Cerebellar nuclear complex (tissue), 1 donor: ENCODE results near the gene POLR1B.
"Not testable (repeated sequence)": the region's sequence is repeated elsewhere in the genome, so short reads cannot be mapped to it uniquely, and the experiment has no call there.

ENCODE experiments used
- DNase-seq, 2 experiments: peaks; one replicate each; lab custom pipeline; 2025; lab: John Stamatoyannopoulos, UW

Gene POLR1B

GRCh38 chr2:112542123-112542983 lies at the start of gene POLR1B:
TSS of gene POLR1B (plus strand) at chr2:112542465. CDS start at chr2:112542495, 30 bp downstream.
- peak; percentile 33 to 68 for DNase-seq

- DNase-seq: no peak
Observed at GRCh38 chr2:112493048-112493447, 49.2 kb upstream of the POLR1B start.

- no peak for DNase-seq
Observed at GRCh38 chr2:112493858-112494648, 48.2 kb upstream of the POLR1B start.

- no peak for DNase-seq
Observed at GRCh38 chr2:112494828-112495227, 47.4 kb upstream of the POLR1B start.

- not testable (repeated sequence) for DNase-seq
Observed at GRCh38 chr2:112495878-112496277, 46.4 kb upstream of the POLR1B start.

- not testable (repeated sequence) for DNase-seq
Observed at GRCh38 chr2:112500850-112501484, 41.3 kb upstream of the POLR1B start.

GRCh38 chr2:112509239-112509998 lies 32.8 kb upstream of the POLR1B start:
- DNase-seq: not testable (repeated sequence)

GRCh38 chr2:112516801-112517200 lies 25.5 kb upstream of the POLR1B start:
- DNase-seq: no peak

- DNase-seq: no peak
Observed at GRCh38 chr2:112518807-112519206, 23.5 kb upstream of the POLR1B start.

GRCh38 chr2:112519506-112519905 lies 22.8 kb upstream of the POLR1B start:
- no peak for DNase-seq

GRCh38 chr2:112520234-112520783 lies 22.0 kb upstream of the POLR1B start:
- no peak for DNase-seq

- DNase-seq: no peak
Observed at GRCh38 chr2:112523291-112523777, 18.9 kb upstream of the POLR1B start.

- not testable (repeated sequence) for DNase-seq
Observed at GRCh38 chr2:112524276-112524675, 18.0 kb upstream of the POLR1B start.

GRCh38 chr2:112528541-112528940 lies 13.7 kb upstream of the POLR1B start:
- DNase-seq: no peak

GRCh38 chr2:112529757-112530156 lies 12.5 kb upstream of the POLR1B start:
- no peak for DNase-seq

GRCh38 chr2:112530728-112531127 lies 11.5 kb upstream of the POLR1B start:
- DNase-seq: no peak

GRCh38 chr2:112534826-112535225 lies 7.4 kb upstream of the POLR1B start:
- DNase-seq: no peak

GRCh38 chr2:112536665-112537064 lies 5.6 kb upstream of the POLR1B start:
- not testable (repeated sequence) for DNase-seq

- no peak for DNase-seq
Observed at GRCh38 chr2:112539306-112539705, 3.0 kb upstream of the POLR1B start.

- DNase-seq: no peak
Observed at GRCh38 chr2:112540906-112541305, 1.4 kb upstream of the POLR1B start.
